ENCODE measurements around the gene ZNF283. TPM values are rescaled to one million over a fixed set of nuclear protein-coding genes. Genes with fewer than 3 reads are reported as not detected.
A peak's percentile ranks its signal among the peaks of the same experiment; 100 is the strongest.
"Not testable (repeated sequence)": the region's sequence is repeated elsewhere in the genome, so short reads cannot be mapped to it uniquely, and the experiment has no call there.

Gene ZNF283
- total RNA-seq, 1 experiment from 2014 or later: 6.0 TPM

- no peak for DNase-seq (ENCODE audit: low read depth)
Observed at GRCh38 chr19:43848821-43849220, 21.7 kb downstream of the ZNF283 start.

DNA sequence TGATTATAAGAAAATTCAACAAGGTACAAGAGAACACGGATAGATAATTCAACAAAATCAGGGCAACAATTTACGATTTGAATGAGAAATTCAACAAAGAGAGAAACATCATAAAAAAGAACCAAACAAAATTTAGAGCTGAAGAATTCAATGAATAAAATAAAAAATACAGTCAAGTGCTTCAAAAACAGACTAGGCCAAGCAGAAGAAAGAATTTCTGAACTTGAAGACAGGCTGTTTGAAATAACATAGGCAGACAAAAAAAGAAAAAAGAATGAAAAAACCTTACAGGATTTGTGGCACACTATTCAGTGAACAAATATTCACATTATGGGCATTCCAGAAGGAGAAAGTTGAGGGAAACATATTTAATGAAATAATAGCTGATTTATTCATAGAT lies 31.1 kb downstream of the ZNF283 start:
- DNase-seq (ENCODE audit: low read depth): no peak

DNA sequence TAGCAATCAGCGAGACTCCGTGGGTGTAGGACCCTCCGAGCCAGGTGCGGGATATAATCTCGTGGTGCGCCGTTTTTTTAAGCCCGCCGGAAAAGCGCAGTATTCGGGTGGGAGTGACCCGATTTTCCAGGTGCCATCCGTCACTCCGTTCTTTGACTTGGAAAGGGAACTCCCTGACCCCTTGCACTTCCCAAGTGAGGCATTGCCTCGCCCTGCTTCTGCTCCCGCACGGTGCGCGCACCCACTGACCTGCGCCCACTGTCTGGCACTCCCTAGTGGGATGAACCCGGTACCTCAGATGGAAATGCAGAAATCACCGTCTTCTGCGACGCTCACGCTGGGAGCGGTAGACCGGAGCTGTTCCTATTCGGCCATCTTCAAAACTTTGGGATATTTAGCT lies 39.8 kb downstream of the ZNF283 start:
- not testable (repeated sequence) for DNase-seq (ENCODE audit: low read depth)

DNA sequence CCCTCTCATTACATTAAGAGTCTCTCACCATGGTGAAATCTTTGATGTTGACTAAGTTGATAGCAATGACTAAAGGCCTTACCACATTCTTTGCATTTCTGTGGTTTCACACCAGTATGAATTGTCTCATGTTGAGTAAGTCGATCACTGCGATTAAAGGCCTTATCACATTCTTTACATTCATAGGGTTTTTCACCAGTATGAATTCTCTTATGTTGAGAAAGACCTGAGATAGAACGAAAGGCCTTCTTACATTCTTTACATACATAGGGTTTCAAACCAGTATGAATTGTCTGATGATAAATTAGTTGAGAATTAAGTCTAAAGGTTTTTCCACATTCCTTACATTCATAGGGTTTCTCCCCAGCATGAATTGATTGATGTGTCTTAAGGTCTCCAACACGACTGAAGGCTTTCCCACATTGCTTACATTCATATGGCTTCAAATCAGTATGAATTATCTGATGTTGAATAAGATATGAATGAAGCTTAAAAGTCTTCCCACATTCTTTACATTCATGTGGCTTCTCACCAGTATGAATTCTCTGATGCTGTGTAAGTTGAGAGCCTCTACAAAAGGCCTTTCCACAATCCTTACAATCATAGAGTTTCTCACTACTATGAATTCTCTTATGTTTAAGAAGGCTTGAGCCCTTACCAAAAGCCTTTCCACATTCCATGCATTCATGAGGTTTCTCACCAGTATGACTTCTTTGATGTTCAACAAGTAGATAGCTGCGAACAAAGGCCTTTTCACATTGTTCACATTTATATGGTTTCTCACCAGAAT lies 45.6 kb downstream of the ZNF283 start:
- peak; percentile 34 for DNase-seq (ENCODE audit: low read depth)

- DNase-seq (ENCODE audit: low read depth): no peak
Observed at GRCh38 chr19:43880483-43880882, 53.4 kb downstream of the ZNF283 start.

GRCh38 chr19:43883864-43884263 lies 56.7 kb downstream of the ZNF283 start, which contains the start of gene ZNF404:
Gene ZNF404, minus strand, starts transcription at chr19:43883964.
- no peak for DNase-seq (ENCODE audit: low read depth)

- DNase-seq (ENCODE audit: low read depth): no peak
Observed at GRCh38 chr19:43895727-43896308, 68.7 kb downstream of the ZNF283 start.

Other genes with a start within 250 kb of the ZNF283 start
- 7.1 and 12.4 TPM in 2 replicates for gene IRGQ, start 231.2 kb upstream of the ZNF283 start, total RNA-seq (2014; rRNA removed; shearing (Covaris generic))
- 19.4 and 19.9 TPM in 2 replicates for gene ZNF576, start 230.7 kb upstream of the ZNF283 start, total RNA-seq (2014; rRNA removed; shearing (Covaris generic))
- 0.03 TPM in 1 of 2 replicates, not detected in the other for gene SRRM5, start 215.2 kb upstream of the ZNF283 start, total RNA-seq (2014; rRNA removed; shearing (Covaris generic))
- gene ZNF428, start 207.7 kb upstream of the ZNF283 start, total RNA-seq (2014; rRNA removed; shearing (Covaris generic)): 23.6 and 24.8 TPM in 2 replicates
- gene CADM4, start 187.5 kb upstream of the ZNF283 start, total RNA-seq (2014; rRNA removed; shearing (Covaris generic)): 1.3 and 1.5 TPM in 2 replicates
- 217 and 240 TPM in 2 replicates for gene PLAUR, start 157.2 kb upstream of the ZNF283 start, total RNA-seq (2014; rRNA removed; shearing (Covaris generic))
- gene IRGC, start 111.2 kb upstream of the ZNF283 start, total RNA-seq (2014; rRNA removed; shearing (Covaris generic)): not detected in 2 replicates
- gene SMG9, start 72.4 kb upstream of the ZNF283 start, total RNA-seq (2014; rRNA removed; shearing (Covaris generic)): 29.0 and 37.5 TPM in 2 replicates
- gene KCNN4, start 46.3 kb upstream of the ZNF283 start, total RNA-seq (2014; rRNA removed; shearing (Covaris generic)): 108 and 120 TPM in 2 replicates
- 0.07 and 0.37 TPM in 2 replicates for gene LYPD5, start 24.9 kb upstream of the ZNF283 start, total RNA-seq (2014; rRNA removed; shearing (Covaris generic))
- 1.1 and 1.2 TPM in 2 replicates for gene ZNF404, start 56.6 kb downstream of the ZNF283 start, total RNA-seq (2014; rRNA removed; shearing (Covaris generic))
- 22.8 and 25.4 TPM in 2 replicates for gene ZNF45, start 108.0 kb downstream of the ZNF283 start, total RNA-seq (2014; rRNA removed; shearing (Covaris generic))
- gene ZNF221, start 123.9 kb downstream of the ZNF283 start, total RNA-seq (2014; rRNA removed; shearing (Covaris generic)): 3.1 and 3.7 TPM in 2 replicates
- gene ZNF155, start 156.9 kb downstream of the ZNF283 start, total RNA-seq (2014; rRNA removed; shearing (Covaris generic)): 4.4 and 5.3 TPM in 2 replicates
- gene ZNF230, start 175.6 kb downstream of the ZNF283 start, total RNA-seq (2014; rRNA removed; shearing (Covaris generic)): 2.6 and 5.3 TPM in 2 replicates
- 3.7 and 5.6 TPM in 2 replicates for gene ZNF222, start 198.1 kb downstream of the ZNF283 start, total RNA-seq (2014; rRNA removed; shearing (Covaris generic))
- gene ZNF223, start 224.7 kb downstream of the ZNF283 start, total RNA-seq (2014; rRNA removed; shearing (Covaris generic)): 4.2 and 6.1 TPM in 2 replicates
- 4.1 and 5.0 TPM in 2 replicates for gene ZNF284, start 244.8 kb downstream of the ZNF283 start, total RNA-seq (2014; rRNA removed; shearing (Covaris generic))